Measurements from ENCODE around the gene INTS2.

DNA sequence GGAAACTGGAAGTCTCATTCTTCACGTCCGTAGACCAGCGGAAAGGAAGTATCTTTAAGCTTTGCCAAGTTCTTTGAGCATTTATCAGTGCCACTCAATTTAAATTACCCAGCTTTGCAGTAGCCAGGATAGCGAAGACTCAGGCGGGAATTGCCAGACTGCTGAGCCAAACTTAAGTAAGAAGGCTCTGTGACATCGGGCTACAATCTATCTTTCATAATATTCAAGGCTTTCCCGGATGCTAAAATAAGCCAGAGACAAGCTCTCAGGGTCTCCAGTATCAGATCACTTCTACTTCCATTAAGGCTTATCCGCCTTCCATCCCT lies 64.0 kb downstream of the INTS2 start:
- no peak for TF ChIP-seq POLR2A (IDR thresholded peaks at IDR 0.05)
- TF ChIP-seq, protein P1, sequence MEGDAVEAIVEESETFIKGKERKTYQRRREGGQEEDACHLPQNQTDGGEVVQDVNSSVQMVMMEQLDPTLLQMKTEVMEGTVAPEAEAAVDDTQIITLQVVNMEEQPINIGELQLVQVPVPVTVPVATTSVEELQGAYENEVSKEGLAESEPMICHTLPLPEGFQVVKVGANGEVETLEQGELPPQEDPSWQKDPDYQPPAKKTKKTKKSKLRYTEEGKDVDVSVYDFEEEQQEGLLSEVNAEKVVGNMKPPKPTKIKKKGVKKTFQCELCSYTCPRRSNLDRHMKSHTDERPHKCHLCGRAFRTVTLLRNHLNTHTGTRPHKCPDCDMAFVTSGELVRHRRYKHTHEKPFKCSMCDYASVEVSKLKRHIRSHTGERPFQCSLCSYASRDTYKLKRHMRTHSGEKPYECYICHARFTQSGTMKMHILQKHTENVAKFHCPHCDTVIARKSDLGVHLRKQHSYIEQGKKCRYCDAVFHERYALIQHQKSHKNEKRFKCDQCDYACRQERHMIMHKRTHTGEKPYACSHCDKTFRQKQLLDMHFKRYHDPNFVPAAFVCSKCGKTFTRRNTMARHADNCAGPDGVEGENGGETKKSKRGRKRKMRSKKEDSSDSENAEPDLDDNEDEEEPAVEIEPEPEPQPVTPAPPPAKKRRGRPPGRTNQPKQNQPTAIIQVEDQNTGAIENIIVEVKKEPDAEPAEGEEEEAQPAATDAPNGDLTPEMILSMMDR (IDR thresholded peaks at IDR 0.05), result no peak

All from Peyer's patch (tissue), 4 donors.